NCI-H446 (cell line): ENCODE data around the gene SYNGR4.
A peak's percentile ranks its signal among the peaks of the same experiment; 100 is the strongest.

Source experiments
- DNase-seq, 2 experiments: peaks; one replicate each; lab custom pipeline; 2025; lab: John Stamatoyannopoulos, UW

The SYNGR4 gene

GRCh38 chr19:48341515-48342413 lies 22.4 kb upstream of the SYNGR4 start:
- no peak for DNase-seq

- DNase-seq: no peak
Observed at GRCh38 chr19:48342414-48342738, 21.8 kb upstream of the SYNGR4 start.

- DNase-seq: no peak
Observed at GRCh38 chr19:48342841-48343540, 21.2 kb upstream of the SYNGR4 start.

GRCh38 chr19:48344892-48345291 lies 19.3 kb upstream of the SYNGR4 start:
- DNase-seq: peak in 1 of 2 experiments; percentile 65

GRCh38 chr19:48346191-48346590 lies 18.0 kb upstream of the SYNGR4 start:
- no peak for DNase-seq

- peak in 1 of 2 experiments; percentile 37 for DNase-seq
Observed at GRCh38 chr19:48348045-48348444, 16.1 kb upstream of the SYNGR4 start.

- no peak for DNase-seq
Observed at GRCh38 chr19:48348737-48349136, 15.4 kb upstream of the SYNGR4 start.

- DNase-seq: peak in 1 of 2 experiments; percentile 71
Observed at GRCh38 chr19:48350856-48351255, 13.3 kb upstream of the SYNGR4 start.

GRCh38 chr19:48351341-48351752 lies 12.8 kb upstream of the SYNGR4 start:
- peak; percentile 33 to 78 for DNase-seq

GRCh38 chr19:48353677-48354076 lies 10.5 kb upstream of the SYNGR4 start:
- DNase-seq: no peak

- DNase-seq: no peak
Observed at GRCh38 chr19:48354332-48354992, 9.7 kb upstream of the SYNGR4 start.

- no peak for DNase-seq
Observed at GRCh38 chr19:48355365-48355954, 8.7 kb upstream of the SYNGR4 start.

GRCh38 chr19:48359123-48359522 lies 5.0 kb upstream of the SYNGR4 start:
- no peak for DNase-seq

- no peak for DNase-seq
Observed at GRCh38 chr19:48361912-48362311, 2.3 kb upstream of the SYNGR4 start.

- peak; percentile 92 to 98 for DNase-seq
Observed at GRCh38 chr19:48362716-48363499, 1.3 kb upstream of the SYNGR4 start.

GRCh38 chr19:48363500-48363809 lies 712 bp upstream of the SYNGR4 start:
- DNase-seq: peak in 1 of 2 experiments; percentile 71

GRCh38 chr19:48364598-48365348 lies 606 bp downstream of the SYNGR4 start:
- DNase-seq: no peak

- no peak for DNase-seq
Observed at GRCh38 chr19:48365602-48366001, 1.4 kb downstream of the SYNGR4 start.

- no peak for DNase-seq
Observed at GRCh38 chr19:48367855-48368254, 3.7 kb downstream of the SYNGR4 start.

- DNase-seq: peak in 1 of 2 experiments; percentile 91
Observed at GRCh38 chr19:48368936-48369335, 4.8 kb downstream of the SYNGR4 start.

- DNase-seq: no peak
Observed at GRCh38 chr19:48370955-48371354, 6.8 kb downstream of the SYNGR4 start.
